Calu3 (cell line): ENCODE results near the gene PAXX. TPM values are rescaled to one million over a fixed set of nuclear protein-coding genes. Genes with fewer than 3 reads are reported as not detected.

Experiments
- Bru-seq: library from RNA; stranded (reverse); fragments of 400-500 nt; gene quantifications from one replicate; lab custom pipeline; 2021; lab: Mats Ljungman, UMichigan
- BruChase-seq, 2 experiments: library from RNA; stranded (reverse); fragments of 400-500 nt; gene quantifications; one replicate each; lab custom pipeline; 2021; lab: Mats Ljungman, UMichigan
- BruUV-seq: library from RNA; stranded (reverse); fragments of 400-500 nt; replicated peaks from 2 replicates; lab custom pipeline; 2021; lab: Mats Ljungman, UMichigan
- CTCF ChIA-PET: fragments of 300-600 bp; sonication (Branson Sonifier 250); formaldehyde crosslinking; loops from one replicate; lab custom pipeline; 2022; ENCODE audit warnings: antibody characterized with exemption; lab: Charles Lee
- DNase-seq: peaks from one replicate; pipeline ENCODE4 v3.0.0; 2022
- H3K27ac Mint-ChIP-seq: one replicate; pipeline ENCODE4 v1.8.0; 2022; ENCODE audit warnings: mixed read lengths; ENCODE audit not compliant: unreplicated experiment
- H3K27me3 Mint-ChIP-seq: one replicate; pipeline ENCODE4 v1.8.0; 2022; ENCODE audit warnings: mixed read lengths; ENCODE audit not compliant: unreplicated experiment
- H3K36me3 Mint-ChIP-seq: one replicate; pipeline ENCODE4 v1.8.0; 2022; ENCODE audit warnings: mild to moderate bottlenecking, moderate library complexity, mixed read lengths; ENCODE audit not compliant: insufficient read depth, unreplicated experiment
- H3K4me1 Mint-ChIP-seq: one replicate; pipeline ENCODE4 v1.8.0; 2022; ENCODE audit warnings: mild to moderate bottlenecking, low read depth, mixed read lengths; ENCODE audit not compliant: unreplicated experiment
- H3K4me3 Mint-ChIP-seq: one replicate; pipeline ENCODE4 v1.8.0; 2022; ENCODE audit warnings: mild to moderate bottlenecking, low read depth, moderate library complexity, mixed read lengths; ENCODE audit not compliant: unreplicated experiment
- H3K9me3 Mint-ChIP-seq: one replicate; pipeline ENCODE4 v1.8.0; 2022; ENCODE audit warnings: low read depth, mixed read lengths; ENCODE audit not compliant: unreplicated experiment
- intact Hi-C: fragments of 100-400 bp; cut with micrococcal nuclease; formaldehyde crosslinking; loops from one replicate; pipeline ENCODE4 v1.10.0; 2022; ENCODE audit not compliant: unreplicated experiment
- long read RNA-seq: library from polyadenylated mRNA; stranded (forward); transcript quantifications from one replicate; pipeline ENCODE4 v2.0.0, GENCODE V29; 2022
- total RNA-seq: library from RNA; stranded (reverse); gene quantifications from 2 replicates; pipeline ENCODE4 v1.2.3, GENCODE V29; 2022
- TF ChIP-seq, protein P1 (sequence below): fragments of 200-600 bp; IDR thresholded peaks from one replicate; pipeline ENCODE4 v1.8.0; 2022; ENCODE audit warnings: antibody characterized with exemption; ENCODE audit not compliant: unreplicated experiment

Gene PAXX, protein sequence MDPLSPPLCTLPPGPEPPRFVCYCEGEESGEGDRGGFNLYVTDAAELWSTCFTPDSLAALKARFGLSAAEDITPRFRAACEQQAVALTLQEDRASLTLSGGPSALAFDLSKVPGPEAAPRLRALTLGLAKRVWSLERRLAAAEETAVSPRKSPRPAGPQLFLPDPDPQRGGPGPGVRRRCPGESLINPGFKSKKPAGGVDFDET
- total RNA-seq (38.3 and 43.7 TPM in 2 replicates), Bru-seq, nascent RNA (percentile 62 among the genes with signal in this experiment), BruChase-seq, experiment 1, labeled RNA remaining after a 6-hour chase (percentile 74 among the genes with signal in this experiment), BruChase-seq, experiment 2, labeled RNA remaining after a 2-hour chase (percentile 75 among the genes with signal in this experiment)
- long read RNA-seq, transcript PAXX-201 (7 exons, 812 nt): minor isoform, 16 of 83 reads
- long read RNA-seq, transcript PAXX-208 (5 exons, 1,077 nt): major isoform, 17 of 83 reads
- long read RNA-seq, partial matches to known transcripts: 25 of 83 reads
- long read RNA-seq, other reads (novel, unspliced or antisense): 21 of 83 reads

GRCh38 chr9:136991993-136992818, at the start of gene PAXX:
Gene PAXX, plus strand, starts transcription at chr9:136992422. Its CDS starts 22 bp downstream, at chr9:136992444.
- CTCF ChIA-PET: interaction anchor here (0.5 to 2.3 kb wide), 7 partner anchors 16 to 193 kb away, joined by 3 to 15 read pairs (median 3); no protein-coding TSS in a partner anchor
- peak; percentile 93 for DNase-seq
- no peaks in the 10 kb centered on the region for H3K4me1 Mint-ChIP-seq
- H3K4me3 Mint-ChIP-seq: peak within 1 kb of the TSS; percentile 82
- TF ChIP-seq, protein P1, sequence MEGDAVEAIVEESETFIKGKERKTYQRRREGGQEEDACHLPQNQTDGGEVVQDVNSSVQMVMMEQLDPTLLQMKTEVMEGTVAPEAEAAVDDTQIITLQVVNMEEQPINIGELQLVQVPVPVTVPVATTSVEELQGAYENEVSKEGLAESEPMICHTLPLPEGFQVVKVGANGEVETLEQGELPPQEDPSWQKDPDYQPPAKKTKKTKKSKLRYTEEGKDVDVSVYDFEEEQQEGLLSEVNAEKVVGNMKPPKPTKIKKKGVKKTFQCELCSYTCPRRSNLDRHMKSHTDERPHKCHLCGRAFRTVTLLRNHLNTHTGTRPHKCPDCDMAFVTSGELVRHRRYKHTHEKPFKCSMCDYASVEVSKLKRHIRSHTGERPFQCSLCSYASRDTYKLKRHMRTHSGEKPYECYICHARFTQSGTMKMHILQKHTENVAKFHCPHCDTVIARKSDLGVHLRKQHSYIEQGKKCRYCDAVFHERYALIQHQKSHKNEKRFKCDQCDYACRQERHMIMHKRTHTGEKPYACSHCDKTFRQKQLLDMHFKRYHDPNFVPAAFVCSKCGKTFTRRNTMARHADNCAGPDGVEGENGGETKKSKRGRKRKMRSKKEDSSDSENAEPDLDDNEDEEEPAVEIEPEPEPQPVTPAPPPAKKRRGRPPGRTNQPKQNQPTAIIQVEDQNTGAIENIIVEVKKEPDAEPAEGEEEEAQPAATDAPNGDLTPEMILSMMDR: no peak
- H3K27me3 Mint-ChIP-seq: peaks cover 21% of the 10 kb centered on the region
- peaks cover 28% of the 10 kb centered on the region for H3K36me3 Mint-ChIP-seq
- no peaks in the 10 kb centered on the region for H3K9me3 Mint-ChIP-seq
- TSS peak; percentile 88 for BruUV-seq
- H3K27ac Mint-ChIP-seq: no peak within 1 kb of the TSS
- intact Hi-C loops: no loop called here

GRCh38 chr9:136942881-136943230, 49.4 kb upstream of the PAXX start:
- CTCF ChIA-PET: no interaction called here
- Mint-ChIP-seq H3K4me1 (peaks cover 15% of the 10 kb centered on the region), H3K36me3 (peaks cover 78% of the 10 kb centered on the region), H3K27ac (no peak overlapping the region), H3K4me3 (peak overlapping the region; percentile 63), H3K27me3 (no peaks in the 10 kb centered on the region), H3K9me3 (no peaks in the 10 kb centered on the region)
- TF ChIP-seq, protein P1: no peak
- BruUV-seq: no TSS peak
- no peak for DNase-seq
- intact Hi-C loops: no loop called here

- no peaks in the 10 kb centered on the region for H3K9me3 Mint-ChIP-seq
- CTCF ChIA-PET: interaction anchor here (1.0 kb wide), 1 partner anchor 86 kb away, joined by 4 read pairs; no protein-coding TSS in a partner anchor
- BruUV-seq: no TSS peak
These were observed 48.7 kb upstream of the PAXX start for GRCh38 chr9:136943291-136944211.

More at GRCh38 chr9:136943291-136944211, 48.7 kb upstream of the PAXX start:
- peak overlapping the region; percentile 63 for H3K4me3 Mint-ChIP-seq
- peak overlapping the region; percentile 30 for H3K27ac Mint-ChIP-seq
- H3K4me1 Mint-ChIP-seq: peaks cover 15% of the 10 kb centered on the region
- peaks cover 75% of the 10 kb centered on the region for H3K36me3 Mint-ChIP-seq
- peak; percentile 46 for DNase-seq
- intact Hi-C loops: no loop called here
- H3K27me3 Mint-ChIP-seq: no peaks in the 10 kb centered on the region
- TF ChIP-seq, protein P1: no peak
